HG03135 (cell line): ENCODE results near the gene DUSP22.

ENCODE experiments used
- ATAC-seq: cut with Tn5 transposase; IDR thresholded peaks from one replicate; pipeline ENCODE4 v1.9.1; 2021; ENCODE audit warnings: mild to moderate bottlenecking, moderate library complexity; ENCODE audit not compliant: unreplicated experiment

Gene DUSP22

DNA sequence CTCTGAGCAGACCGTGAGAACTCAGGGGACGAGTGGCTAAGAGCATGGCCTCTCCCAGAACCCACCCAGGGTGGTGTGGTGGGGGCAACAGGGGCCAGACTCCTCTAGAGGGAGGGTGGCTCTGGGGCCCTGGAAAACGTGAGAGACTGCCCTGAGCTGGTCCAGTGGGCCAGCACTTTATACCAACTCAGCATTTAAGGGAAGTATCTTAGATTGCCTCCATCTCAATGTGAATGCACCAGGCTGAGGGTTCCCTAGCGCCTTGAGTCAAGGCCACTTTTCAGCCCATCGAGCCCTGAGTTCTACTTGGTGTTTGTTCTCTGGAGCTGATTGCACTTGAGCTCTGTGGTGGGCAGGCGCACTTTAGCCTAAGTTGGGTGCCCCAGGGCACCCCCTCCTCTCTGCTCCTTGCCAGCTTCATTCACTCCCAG is 57.2 kb downstream of the DUSP22 start:
- ATAC-seq: no peak

DNA sequence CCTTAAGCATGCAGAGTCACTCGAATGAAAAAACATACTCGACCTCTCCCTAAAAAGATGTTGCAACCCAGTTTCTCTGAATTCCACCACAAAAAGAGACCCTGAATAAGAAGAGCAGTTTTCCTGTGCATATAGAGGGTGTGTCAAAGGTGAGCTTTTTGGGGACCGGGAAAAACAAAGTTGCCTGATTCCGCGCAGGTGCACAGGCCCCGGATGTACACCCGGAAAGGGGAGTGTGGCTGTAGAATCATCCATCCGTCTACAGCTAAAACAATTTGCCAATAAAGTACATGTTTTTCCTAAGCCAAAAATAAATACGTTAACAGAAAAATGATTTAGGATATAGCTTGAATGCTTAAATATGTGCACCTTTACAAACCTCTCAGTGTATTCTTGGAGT is 58.1 kb downstream of the DUSP22 start:
- ATAC-seq: no peak

DNA sequence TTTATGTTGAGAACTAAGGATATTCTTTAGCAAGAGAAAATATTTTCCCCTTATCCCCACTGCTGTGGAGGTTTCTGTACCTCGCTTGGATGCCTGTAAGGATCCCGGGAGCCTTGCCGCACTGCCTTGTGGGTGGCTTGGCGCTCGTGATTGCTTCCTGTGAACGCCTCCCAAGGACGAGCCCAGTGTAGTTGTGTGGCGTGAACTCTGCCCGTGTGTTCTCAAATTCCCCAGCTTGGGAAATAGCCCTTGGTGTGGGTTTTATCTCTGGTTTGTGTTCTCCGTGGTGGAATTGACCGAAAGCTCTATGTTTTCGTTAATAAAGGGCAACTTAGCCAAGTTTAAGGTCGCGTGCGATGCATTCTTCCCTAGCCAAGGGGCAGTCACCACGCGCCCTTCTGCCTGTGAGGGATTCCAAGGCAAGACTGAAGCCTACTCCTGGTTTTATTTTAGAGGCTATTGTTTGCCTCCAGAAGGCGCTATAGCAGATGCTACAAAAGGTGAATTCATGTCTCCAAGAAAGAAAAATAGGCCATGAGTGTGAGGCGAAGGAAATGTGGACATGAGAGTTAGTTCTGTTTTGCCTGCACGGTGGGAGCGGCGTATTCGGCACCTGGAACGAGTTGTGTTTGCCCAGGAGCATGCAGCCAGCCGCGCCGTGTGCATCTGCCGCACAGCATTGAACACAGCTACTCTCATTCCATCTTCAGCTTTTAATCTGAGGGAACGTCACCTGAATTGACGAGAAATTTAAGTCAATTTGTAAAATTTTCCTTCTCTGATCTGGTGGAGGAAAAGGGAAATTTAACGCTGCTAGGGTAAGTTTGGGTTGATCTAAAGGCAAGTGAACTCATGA is 59.0 kb downstream of the DUSP22 start:
- no peak for ATAC-seq

DNA sequence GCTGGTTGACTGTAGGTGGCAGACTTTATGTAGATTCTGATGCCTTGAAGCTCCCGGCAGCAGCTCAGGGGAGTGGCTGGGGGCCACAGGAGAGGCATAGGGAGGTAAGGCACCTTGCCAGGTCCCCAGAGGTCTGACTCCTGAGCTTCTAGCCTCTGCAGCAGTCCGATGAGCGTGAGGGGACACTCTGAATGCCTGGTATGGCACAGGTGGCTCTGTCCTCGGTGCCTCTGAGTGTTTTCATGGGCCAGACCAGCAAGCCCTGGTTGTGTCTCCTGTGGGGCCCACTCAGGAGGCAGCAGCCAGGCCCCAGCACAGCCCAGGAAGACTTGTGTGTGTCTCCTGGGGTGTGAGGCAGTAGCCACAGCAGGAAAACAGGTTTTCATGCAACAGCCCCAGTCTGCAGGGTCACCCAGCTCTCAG is 59.6 kb downstream of the DUSP22 start:
- ATAC-seq: no peak

DNA sequence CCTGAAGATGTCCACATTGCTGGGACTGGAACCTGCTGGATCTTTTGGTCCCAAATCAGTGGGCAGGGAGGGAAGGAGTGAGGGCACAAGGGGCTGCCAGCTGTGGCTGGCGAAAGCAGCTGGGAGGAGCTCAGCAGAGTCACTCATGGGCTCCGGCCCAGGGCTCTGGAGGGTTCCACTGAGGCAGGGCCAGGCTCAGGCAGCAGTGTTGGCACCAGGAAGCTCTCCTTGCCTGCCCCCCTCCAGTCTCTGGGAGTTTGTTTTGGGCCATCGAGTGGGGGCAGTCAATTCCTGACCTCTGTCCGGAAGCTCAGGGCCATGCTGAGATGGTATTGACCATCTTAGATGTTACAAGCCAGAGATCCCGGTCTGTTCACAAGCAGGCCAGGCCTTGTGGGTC is 60.2 kb downstream of the DUSP22 start:
- no peak for ATAC-seq

DNA sequence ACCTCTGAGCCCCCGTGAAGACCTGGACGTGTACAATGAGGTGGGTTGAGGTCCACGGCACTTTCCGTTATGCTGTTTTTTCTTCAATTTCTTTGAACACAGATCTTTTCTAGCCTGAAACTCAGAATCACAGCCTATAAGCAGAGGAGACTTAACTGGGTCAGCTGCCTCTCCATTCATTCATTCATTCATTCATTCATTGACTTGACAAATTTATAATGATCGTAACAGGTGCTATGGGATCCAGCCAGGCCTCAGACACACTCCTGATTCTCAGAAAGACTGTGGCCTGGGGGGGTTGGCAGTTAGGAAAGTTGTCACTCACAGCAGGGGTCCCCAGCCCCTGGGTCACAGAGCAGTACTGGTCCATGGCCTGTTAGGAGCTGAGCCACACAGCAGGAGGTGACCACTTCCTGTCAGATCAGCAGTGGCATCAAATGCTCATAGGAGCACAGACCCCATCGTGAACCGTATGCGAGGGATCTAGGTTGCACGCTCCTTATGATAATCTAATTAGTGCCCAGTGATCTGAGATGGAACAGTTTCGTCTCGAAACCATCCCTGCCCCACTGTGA is 60.7 kb downstream of the DUSP22 start:
- ATAC-seq: no peak

DNA sequence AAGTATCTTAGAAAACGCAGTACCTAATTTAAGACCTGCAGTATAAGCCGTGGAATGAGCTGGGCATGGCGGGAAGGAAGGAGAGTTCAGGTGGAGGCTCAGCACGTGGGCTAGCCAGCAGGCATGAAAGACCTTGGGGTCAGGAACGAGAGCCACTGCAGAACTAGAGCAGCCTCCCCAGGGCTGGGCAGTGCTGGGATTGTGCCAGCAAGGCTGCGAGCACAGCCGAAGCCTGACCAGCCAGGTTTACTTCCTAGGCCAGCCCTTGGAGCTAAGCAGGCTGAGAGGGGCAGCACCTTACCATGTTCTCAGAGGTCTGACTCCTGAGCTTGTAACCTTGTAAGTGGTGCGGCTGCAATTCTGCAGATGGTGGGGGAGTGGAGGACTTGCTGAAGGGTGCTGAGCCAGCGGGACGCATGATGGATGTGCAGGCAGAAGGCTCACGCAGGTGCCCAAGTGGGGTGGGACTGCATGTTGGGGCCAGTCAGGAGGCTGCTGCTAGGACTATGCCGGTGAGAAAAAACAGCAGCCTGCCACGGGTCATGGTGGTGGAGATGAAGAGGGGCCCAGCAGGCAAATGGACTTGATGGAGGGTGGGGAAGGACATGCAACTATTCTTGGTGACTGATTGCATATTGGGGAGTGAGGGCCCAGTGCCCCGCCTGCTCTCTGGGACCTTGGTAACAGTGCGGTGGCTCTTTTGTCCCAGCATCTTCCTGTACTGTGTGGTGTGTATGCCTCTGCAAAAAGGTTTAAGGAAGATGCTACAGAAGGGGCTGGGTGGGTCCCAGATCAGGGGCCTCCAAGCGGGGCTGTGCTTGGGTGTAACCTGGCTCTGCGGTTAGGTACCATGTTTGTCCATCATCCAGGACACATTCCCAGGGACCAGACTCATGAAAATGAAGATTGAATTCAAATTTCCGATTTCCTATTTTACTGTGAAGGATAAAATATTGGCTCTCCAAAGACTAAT is 61.6 kb downstream of the DUSP22 start:
- no peak for ATAC-seq

DNA sequence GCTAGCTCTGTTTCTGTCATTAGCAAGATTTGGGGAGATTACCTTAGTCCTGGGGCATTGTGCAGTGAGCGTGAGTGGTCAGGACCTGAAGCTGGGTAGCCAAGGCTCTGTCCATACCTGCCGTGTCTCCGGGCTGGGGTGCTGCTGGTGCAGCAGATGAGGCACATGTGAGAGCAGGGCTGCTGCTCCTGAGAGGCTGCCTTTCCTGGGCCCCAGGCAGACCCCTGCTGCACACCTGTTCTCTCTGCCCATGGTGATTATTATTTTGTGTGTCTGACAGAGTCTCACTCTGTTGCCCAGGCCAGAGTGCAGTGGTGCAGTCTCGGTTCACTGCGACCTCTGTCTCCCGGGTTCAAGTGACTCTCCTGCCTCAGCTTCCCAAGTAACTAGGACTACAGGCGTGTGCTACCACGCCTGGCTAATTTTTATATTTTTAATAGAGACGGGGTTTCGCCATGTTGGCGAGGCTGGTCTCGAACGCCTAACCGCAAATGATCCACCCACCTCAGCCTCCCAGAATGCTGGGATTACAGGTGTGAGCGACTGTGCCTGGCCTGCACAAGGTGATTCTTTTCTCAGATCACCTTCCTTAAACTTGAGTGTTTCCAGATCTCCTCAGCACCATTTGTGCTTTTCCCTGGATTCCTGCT is 62.5 kb downstream of the DUSP22 start:
- no peak for ATAC-seq

DNA sequence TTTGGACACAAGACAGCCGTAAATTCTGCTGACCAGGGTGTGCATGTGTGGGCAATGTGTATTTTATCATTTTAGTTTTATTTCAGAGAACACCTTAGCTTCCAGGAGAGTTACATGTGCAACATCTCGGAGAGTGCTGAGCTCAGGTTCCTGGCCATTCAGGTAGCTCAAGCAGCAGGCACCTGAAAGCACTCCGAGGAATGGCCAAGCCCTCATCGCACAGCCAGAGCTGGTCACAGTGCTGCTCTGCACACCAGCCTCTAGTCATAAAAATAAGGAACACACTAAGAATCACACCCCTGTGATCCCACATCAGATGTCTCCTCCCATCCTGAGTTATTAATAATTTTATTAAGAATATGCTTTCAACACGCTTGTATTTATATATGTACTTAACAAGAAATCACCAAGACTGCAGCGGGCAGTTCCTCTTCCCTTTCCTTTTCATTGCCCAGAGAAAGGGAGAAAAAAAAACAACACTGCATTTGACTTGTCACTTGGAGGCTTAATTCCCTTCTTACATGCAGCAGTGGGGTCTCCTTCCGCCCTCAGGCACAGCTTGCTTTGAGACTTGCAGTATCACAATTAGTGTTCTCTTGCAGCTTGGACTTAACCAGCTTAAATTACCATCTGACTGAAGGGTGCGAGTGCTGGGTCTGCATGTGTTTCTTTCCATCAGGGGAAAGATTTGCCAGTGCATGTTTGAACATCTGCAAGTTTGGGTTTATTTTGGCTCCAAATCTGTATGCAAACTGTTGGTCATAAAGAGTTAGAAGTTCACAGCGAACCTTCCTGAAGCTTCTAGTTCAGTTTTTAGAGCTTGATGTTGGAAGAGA is 63.3 kb downstream of the DUSP22 start:
- ATAC-seq: no peak

DNA sequence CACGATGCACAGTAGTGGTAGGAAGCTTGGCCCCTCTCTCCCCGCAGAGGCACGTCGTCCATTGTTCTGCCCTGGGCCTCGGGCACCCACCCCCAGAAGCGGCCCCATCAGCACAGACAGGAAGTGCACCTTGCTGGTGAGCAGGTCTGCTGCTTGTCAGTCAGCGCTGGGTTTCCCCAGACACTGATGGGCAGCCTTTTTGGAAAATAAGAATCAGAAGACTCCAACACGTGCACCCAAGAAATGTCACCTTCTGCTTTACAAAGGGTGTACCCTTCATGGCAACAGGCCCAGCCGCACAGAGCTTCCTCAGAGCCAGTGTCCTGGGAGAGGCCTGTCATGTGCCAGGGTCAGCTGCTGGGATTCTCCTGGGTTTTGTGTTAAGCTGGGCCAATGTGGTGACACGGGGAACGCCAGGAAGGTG is 64.6 kb downstream of the DUSP22 start:
- ATAC-seq: peak; percentile 48

DNA sequence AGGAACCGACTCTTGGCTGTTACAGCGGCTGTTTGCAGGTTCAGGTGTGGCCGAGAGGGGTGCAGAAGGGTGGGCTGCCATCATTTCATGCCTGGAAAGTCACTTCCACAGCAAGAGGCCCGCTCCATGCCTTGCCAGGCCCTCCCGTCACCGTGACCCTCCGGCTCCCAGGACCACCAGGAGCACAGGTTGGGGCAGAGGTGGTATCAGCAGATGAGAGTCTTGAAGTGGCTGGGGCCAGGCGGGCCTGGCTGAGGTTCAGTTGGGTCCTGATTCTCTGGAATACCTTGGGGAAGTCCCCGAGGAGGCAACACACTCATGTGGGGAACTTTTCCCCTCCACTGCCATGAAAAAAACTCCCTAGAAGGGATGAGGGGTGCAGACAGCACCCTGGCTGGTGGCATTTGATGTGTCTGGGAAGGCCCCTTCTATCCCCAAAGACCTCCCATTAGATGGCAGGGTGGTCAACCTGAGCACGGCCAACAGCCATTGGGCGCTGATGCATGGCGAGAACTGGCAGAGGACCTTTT is 65.0 kb downstream of the DUSP22 start:
- no peak for ATAC-seq

DNA sequence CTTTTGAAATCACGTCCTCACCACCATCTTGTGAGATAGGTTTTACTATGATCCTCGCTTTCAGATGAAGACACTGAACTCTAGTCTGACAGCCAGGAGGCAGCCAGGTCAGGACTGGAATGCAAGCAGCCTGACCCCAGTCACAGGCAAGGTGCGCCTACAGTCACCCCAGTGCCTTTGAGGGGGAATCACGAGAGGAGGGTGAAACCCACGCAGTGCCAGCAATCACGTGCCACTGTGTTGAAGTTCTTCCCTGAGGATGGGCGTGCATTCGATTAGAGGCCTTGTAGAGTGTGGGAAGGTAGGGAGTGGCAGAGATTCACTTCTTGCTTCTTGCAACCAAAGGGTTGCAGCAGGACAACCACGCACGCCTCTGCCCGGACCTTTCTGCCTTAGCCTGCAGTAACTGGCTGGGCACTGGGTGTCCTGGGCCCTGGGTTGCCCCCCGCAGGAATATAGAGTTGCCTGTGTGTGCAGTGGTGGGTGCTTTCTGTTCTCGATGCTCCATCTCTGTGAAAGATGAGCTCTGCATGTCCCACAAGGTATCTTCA is 65.6 kb downstream of the DUSP22 start:
- no peak for ATAC-seq

DNA sequence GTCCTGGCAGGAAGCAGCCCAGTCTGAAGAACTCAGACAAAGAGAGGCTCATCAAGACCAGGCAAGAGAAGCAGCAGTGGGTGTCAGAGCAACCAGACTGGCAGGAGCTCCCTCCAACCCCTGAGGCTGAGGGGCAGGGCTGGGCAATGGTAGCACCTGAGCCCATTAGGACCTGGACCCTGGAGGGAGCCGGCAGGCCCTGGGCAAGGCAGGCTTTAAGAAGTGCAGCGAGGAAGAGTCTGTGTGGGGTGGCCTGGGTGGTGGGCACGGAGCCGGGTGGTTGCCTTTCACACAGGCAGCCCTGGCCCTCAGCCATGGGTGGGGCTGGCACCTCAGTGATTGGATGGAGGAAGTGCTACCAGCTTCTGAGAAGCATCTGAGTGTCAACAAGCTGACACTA is 66.1 kb downstream of the DUSP22 start:
- no peak for ATAC-seq

DNA sequence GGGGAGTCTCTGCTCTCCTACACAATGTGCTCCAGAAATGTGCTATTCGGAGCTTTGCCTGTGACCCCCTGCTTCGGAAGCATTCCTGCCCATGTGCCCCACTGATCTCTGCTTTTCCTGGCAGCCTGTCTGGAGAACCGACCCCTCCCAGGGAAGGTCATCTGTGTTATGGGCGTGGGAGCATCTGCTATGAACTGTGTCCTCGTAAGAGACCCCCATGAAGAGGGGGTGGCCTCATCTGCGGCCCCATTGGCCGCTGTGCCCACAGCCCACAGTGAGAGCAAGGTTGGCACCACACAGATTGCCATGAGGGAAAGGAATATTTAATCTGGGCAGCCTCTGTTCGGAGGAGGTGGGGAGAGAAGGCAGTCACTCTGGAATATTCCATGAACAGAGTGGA is 66.6 kb downstream of the DUSP22 start:
- no peak for ATAC-seq

DNA sequence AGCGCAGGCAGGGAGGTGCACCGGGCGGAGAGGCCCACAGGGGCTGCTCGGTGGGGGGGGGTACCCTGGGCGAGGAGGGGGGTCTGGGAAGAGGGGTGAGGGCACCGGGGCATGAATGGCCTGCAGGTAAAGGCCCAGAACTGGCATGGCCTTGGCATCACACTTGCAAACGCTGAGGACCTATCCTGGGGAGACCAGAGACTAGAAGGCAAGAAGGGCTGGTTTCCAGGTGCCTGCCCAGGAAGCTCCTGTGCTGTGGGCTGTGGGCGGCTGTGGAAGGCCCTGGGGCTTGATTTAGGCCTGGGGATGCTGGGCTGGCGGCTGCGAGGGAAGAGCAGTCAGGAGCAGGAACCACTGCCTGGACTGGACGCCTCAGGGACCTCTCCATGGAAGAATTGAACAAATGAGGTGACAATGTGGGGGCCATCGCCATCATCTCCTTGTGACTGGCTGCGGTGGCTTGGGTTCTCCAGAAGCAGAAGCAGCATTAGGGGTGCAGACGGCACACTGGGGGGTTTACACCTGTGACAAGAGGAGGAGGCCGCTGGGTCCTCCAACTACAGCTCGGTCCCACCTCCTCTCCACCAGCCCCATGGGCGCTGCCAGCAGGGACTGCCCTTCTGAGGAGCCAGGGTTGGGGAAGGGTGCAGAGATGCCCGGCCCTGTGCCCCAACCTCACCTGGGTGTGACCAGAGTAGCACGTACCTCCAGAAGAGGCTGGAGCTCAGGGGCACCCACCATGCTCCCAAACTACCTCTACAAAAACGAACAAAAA is 67.2 kb downstream of the DUSP22 start:
- ATAC-seq: no peak

DNA sequence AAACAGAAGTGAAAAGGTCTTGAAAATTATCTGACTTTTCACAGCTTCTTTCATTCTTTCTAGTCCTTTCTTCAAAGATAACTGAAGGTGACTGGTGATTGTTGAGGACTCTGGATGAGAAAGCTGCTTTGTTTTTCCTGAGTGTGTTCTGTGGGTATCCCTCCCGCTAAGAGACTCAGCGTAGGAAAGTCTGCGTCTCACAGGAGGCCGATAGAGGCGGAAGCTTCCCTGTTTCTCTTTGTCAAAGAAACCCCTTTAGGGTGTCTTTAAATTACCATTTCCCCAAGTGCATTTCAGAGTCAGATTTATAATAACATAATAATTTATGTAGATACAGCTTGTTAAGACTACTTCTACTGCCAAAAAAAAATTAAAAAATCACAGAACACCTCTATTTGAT is 68.1 kb downstream of the DUSP22 start:
- no peak for ATAC-seq

DNA sequence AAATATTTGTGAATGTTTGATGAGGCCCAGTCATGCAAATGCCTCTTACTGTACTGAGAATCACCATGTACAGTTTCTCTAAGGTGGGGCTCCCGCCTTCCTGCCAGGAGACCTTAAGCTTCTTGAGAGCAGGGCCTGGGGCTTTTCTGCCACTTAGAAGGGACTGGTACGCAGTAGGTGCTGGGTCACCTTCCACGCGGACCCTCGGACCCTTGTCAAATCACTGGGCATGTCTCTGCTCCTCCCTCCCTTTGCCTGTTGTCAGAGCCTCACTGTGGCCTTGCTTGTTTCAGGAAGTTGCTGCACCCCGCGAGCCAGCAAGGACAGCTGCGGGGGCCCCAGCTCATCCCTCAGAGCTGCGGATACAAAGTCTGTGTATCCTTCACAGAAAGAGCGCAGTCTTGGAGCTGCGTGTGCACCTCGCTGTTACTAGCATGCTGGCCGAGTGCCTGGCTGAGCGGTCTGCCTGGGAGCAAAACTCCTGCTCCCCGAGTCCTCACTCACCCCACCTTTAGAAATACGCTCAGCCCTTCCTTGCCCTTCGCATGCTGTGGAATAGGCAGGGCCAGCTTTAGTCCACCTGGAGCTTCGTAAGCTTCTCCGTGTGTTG is 68.6 kb downstream of the DUSP22 start:
- no peak for ATAC-seq

DNA sequence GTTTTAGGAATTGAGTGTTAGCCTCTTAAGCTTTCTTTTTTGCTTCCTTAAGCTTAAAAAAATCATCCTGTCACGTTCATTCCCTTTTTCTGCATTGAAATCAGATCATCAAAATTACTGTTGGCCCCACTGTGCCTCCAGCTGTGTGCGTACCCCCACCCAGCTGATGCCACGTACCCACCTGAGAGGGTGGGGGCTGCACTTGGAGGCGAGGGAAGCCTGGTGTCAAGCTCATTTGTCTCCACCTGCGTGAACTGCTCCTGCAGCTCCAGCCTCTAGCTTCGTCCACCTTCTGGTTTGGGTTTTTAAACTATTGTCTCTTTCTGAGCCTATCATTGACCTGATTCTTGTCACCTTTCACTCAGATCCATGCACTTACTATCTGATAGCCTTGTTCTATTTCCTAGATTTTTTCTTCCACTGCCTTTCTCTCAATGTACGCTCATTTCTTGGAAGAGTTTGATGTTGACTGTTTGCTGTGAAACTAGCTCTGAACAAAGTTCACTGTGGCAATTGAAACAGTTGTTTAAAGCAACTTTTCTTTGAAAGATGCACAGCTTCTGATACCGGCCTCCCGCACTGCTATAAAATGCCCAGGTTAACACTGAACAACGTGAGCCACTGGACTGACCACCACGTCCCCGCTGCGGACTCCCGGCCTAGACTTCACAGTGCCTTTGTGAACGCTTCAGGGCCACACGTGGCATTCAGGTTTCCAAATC is 69.3 kb downstream of the DUSP22 start:
- ATAC-seq: no peak
